CD14-positive monocyte (primary cell): Measurements from ENCODE around the gene LRP1B. TPM values are rescaled to one million over a fixed set of nuclear protein-coding genes. Genes with fewer than 3 reads are reported as not detected.
"Not testable (repeated sequence)": the region's sequence is repeated elsewhere in the genome, so short reads cannot be mapped to it uniquely, and the experiment has no call there.

ENCODE experiments used
- DNase-seq, 3 donors: peaks; one replicate each; pipeline ENCODE4 v3.0.0-alpha.2; 2011 to 2022
- H2AFZ ChIP-seq: 2 replicates; pipeline ENCODE4 v1.6.0; 2012; ENCODE audit warnings: mild to moderate bottlenecking, low read depth, low read length, inconsistent platforms; ENCODE audit not compliant: insufficient read depth, poor library complexity, severe bottlenecking
- H3K27ac ChIP-seq, 2 donors: 1 replicate in 1 of 2; 2 replicates in 1 of 2; pipeline ENCODE4 v1.5.1; 2012 to 2013; ENCODE audit warnings: low read length in 2 of 2, control low read depth in 1 of 2, inconsistent platforms in 1 of 2, low read depth in 1 of 2, mild to moderate bottlenecking in 1 of 2
- H3K27me3 ChIP-seq, 2 donors: one replicate each; pipeline versions ENCODE4 v1.6.0 to v1.6.1; 2011 to 2013; ENCODE audit warnings: low read length in 2 of 2; ENCODE audit not compliant: control insufficient read depth in 2 of 2, insufficient read depth in 2 of 2
- H3K36me3 ChIP-seq, 2 donors: replicated peaks in 1 of 2; 1 replicate in 1 of 2; 2 replicates in 1 of 2; pipeline versions ENCODE4 v1.5.1 to v1.6.1; 2012 to 2013; ENCODE audit warnings: low read length in 2 of 2, control low read depth in 1 of 2, inconsistent platforms in 1 of 2, mild to moderate bottlenecking in 1 of 2; ENCODE audit not compliant: insufficient read depth in 2 of 2, control insufficient read depth in 1 of 2
- H3K4me1 ChIP-seq, 2 donors: 1 replicate in 1 of 2; 2 replicates in 1 of 2; pipeline versions ENCODE4 v1.5.1 to v1.6.1; 2012 to 2013; ENCODE audit warnings: low read length in 2 of 2, control low read depth in 1 of 2, inconsistent platforms in 1 of 2, mild to moderate bottlenecking in 1 of 2, moderate library complexity in 1 of 2; ENCODE audit not compliant: insufficient read depth in 2 of 2, control insufficient read depth in 1 of 2
- H3K4me2 ChIP-seq: replicated peaks from 2 replicates; pipeline ENCODE3; 2012; ENCODE audit warnings: low read length, moderate library complexity, mild to moderate bottlenecking; ENCODE audit not compliant: poor library complexity, severe bottlenecking; ENCODE audit errors: extremely low read depth
- H3K4me3 ChIP-seq, 3 experiments: fragments of 200-600 bp in 1 of 3; sonication (generic) in 1 of 3; replicated peaks in 1 of 3; 1 replicate in 2 of 3; 2 replicates in 1 of 3; pipeline ENCODE4 v1.5.1; 2011 to 2013; ENCODE audit warnings: low read length in 3 of 3, mild to moderate bottlenecking in 3 of 3, control low read depth in 2 of 3, low read depth in 2 of 3, inconsistent platforms in 1 of 3, moderate library complexity in 1 of 3
- H3K79me2 ChIP-seq: 2 replicates; pipeline ENCODE4 v1.6.0; 2012; ENCODE audit warnings: mild to moderate bottlenecking, control low read depth, inconsistent platforms, low read length, moderate library complexity; ENCODE audit not compliant: insufficient read depth
- H3K9ac ChIP-seq: 2 replicates; pipeline ENCODE4 v1.6.0; 2017; ENCODE audit warnings: low read length, mild to moderate bottlenecking; ENCODE audit not compliant: insufficient read depth, poor library complexity, severe bottlenecking
- H3K9me3 ChIP-seq, 2 donors: replicated peaks in 1 of 2; 1 replicate in 1 of 2; 2 replicates in 1 of 2; pipeline versions ENCODE4 v1.5.1 to v1.6.1; 2012 to 2013; ENCODE audit warnings: low read length in 2 of 2, control low read depth in 1 of 2; ENCODE audit not compliant: control insufficient read depth in 1 of 2, insufficient read depth in 1 of 2
- H4K20me1 ChIP-seq: 2 replicates; pipeline ENCODE4 v1.6.0; 2012; ENCODE audit warnings: mild to moderate bottlenecking, low read length, control low read depth, moderate library complexity; ENCODE audit not compliant: insufficient read depth
- H3K27ac Mint-ChIP-seq, 7 donors: one replicate each; pipeline ENCODE4 v1.8.0; 2020; ENCODE audit warnings: mild to moderate bottlenecking in 7 of 7, mixed read lengths in 7 of 7, moderate library complexity in 6 of 7, inconsistent platforms in 2 of 7
- H3K27me3 Mint-ChIP-seq, 3 donors: one replicate each; pipeline ENCODE4 v1.8.0; 2021 to 2022; ENCODE audit warnings: low read depth in 3 of 3, mild to moderate bottlenecking in 3 of 3, mixed read lengths in 3 of 3, moderate library complexity in 3 of 3, inconsistent platforms in 1 of 3
- H3K36me3 Mint-ChIP-seq, 2 donors: one replicate each; pipeline ENCODE4 v1.8.0; 2020; ENCODE audit warnings: mixed read lengths in 2 of 2, inconsistent platforms in 1 of 2, mild to moderate bottlenecking in 1 of 2
- H3K4me1 Mint-ChIP-seq: one replicate; pipeline ENCODE4 v1.8.0; 2020; ENCODE audit warnings: mild to moderate bottlenecking, mixed read lengths
- H3K4me3 Mint-ChIP-seq, 2 donors: one replicate each; pipeline ENCODE4 v1.8.0; 2020; ENCODE audit warnings: mild to moderate bottlenecking in 2 of 2, mixed read lengths in 2 of 2, moderate library complexity in 1 of 2
- H3K9me3 Mint-ChIP-seq, 7 donors: one replicate each; pipeline ENCODE4 v1.8.0; 2020 to 2022; ENCODE audit warnings: mixed read lengths in 7 of 7, mild to moderate bottlenecking in 6 of 7, moderate library complexity in 6 of 7, inconsistent platforms in 2 of 7
- CTCF ChIP-seq: fragments of 200-600 bp; IDR thresholded peaks from one replicate; pipeline ENCODE4 v1.8.0; 2022; ENCODE audit warnings: antibody characterized with exemption, mild to moderate bottlenecking
- WGBS: methylation state at CpG from one replicate; pipeline ENCODE4 v1.1.5; 2013; ENCODE audit warnings: missing lambda C conversion rate; ENCODE audit not compliant: insufficient coverage; 5-methylcytosine and 5-hydroxymethylcytosine counted together
- intact Hi-C, 2 donors: fragments of 100-400 bp; cut with micrococcal nuclease; formaldehyde crosslinking; loops; one replicate each; pipeline versions ENCODE4 v1.15.0 to v1.15.1; 2023
- polyA plus RNA-seq, 3 donors: library from polyadenylated mRNA; depleted of rRNA in 1 of 3; unstranded in 2 of 3; stranded (reverse) in 1 of 3; fragments of 300-500 nt in 2 of 3; fragments of >200 nt in 1 of 3; fragmentation: Illumina TruSeq in 2 of 3; gene quantifications; 1 replicate in 2 of 3; 2 replicates in 1 of 3; pipeline ENCODE4 v1.2.3, GENCODE V29; 2012 to 2021

The LRP1B gene
- polyA plus RNA-seq, 3 donors: not detected

GRCh38 chr2:140550821-140551220, 1580.0 kb downstream of the LRP1B start:
- Histone ChIP-seq H3K9ac (no peak overlapping the region), H3K79me2 (no peaks in the 10 kb centered on the region), H2AFZ (no peak overlapping the region), H3K9me3 (no peaks in the 10 kb centered on the region), H3K4me2 (no peak overlapping the region), H3K27ac (no peak overlapping the region), H3K4me1 (no peaks in the 10 kb centered on the region), H3K36me3 (no peaks in the 10 kb centered on the region), H3K4me3 (no peak overlapping the region), H3K27me3 (no peaks in the 10 kb centered on the region), H4K20me1 (no peaks in the 10 kb centered on the region)
- intact Hi-C loops: no loop called here
- H3K4me1 Mint-ChIP-seq: no peaks in the 10 kb centered on the region
- 100% methylated on average over 1 of the region's 2 CpGs for WGBS
- H3K9me3 Mint-ChIP-seq: peaks cover 0 to 6% (median 0%) of the 10 kb centered on the region in 7 donors
- H3K27me3 Mint-ChIP-seq: no peaks in the 10 kb centered on the region
- no peak for DNase-seq
- no peak overlapping the region for H3K27ac Mint-ChIP-seq
- H3K4me3 Mint-ChIP-seq: no peak overlapping the region
- no peaks in the 10 kb centered on the region for H3K36me3 Mint-ChIP-seq
- TF ChIP-seq CTCF: no peak

GRCh38 chr2:140544769-140545168, 1586.0 kb downstream of the LRP1B start:
- H2AFZ ChIP-seq, H3K9me3 Mint-ChIP-seq, H3K4me3 Mint-ChIP-seq, H3K9me3 ChIP-seq, H3K36me3 Mint-ChIP-seq, H3K4me3 ChIP-seq, H4K20me1 ChIP-seq, H3K27ac Mint-ChIP-seq, H3K9ac ChIP-seq, intact Hi-C loops, H3K4me2 ChIP-seq, H3K27ac ChIP-seq, DNase-seq, H3K4me1 Mint-ChIP-seq, H3K4me1 ChIP-seq, H3K27me3 Mint-ChIP-seq, H3K27me3 ChIP-seq, H3K79me2 ChIP-seq, H3K36me3 ChIP-seq: not testable (repeated sequence)
- no CpG with 5 or more reads among the region's 2 CpGs for WGBS
